SK-N-SH treated with all-trans-retinoic acid at 6 μM for 48 hours (cell line): ENCODE results near the gene PRKCZ.

ENCODE experiments used
- ATAC-seq: fragments of 200-7000 bp; cut with Tn5 transposase; 3 replicates; pipeline ENCODE4 v1.9.1; 2020; ENCODE audit warnings: mild to moderate bottlenecking, moderate library complexity
- ARNTL ChIP-seq: fragments of 450-650 bp; formaldehyde crosslinking; IDR thresholded peaks from 2 replicates; pipeline ENCODE4 v1.5.0; 2020; ENCODE audit warnings: low read depth, mild to moderate bottlenecking, moderate library complexity, borderline replicate concordance
- BACH2 ChIP-seq: fragments of 250-450 bp; sonication (Bioruptor Pico); IDR thresholded peaks from 2 replicates; pipeline ENCODE4 v1.9.0; 2021; ENCODE audit warnings: mild to moderate bottlenecking, borderline replicate concordance
- CREB5 ChIP-seq: fragments of 250-450 bp; sonication (Bioruptor Pico); IDR thresholded peaks from 2 replicates; pipeline ENCODE4 v1.5.1; 2020; ENCODE audit warnings: low read depth, mild to moderate bottlenecking, moderate library complexity
- CSDC2 ChIP-seq: fragments of 250-450 bp; sonication (Bioruptor Pico); IDR thresholded peaks from 2 replicates; pipeline ENCODE4 v1.5.0; 2020; ENCODE audit warnings: mild to moderate bottlenecking, moderate library complexity
- CSRNP3 ChIP-seq: fragments of 250-450 bp; sonication (Bioruptor Pico); IDR thresholded peaks from 2 replicates; pipeline ENCODE4 v1.5.1; 2021; ENCODE audit warnings: mild to moderate bottlenecking, moderate library complexity
- ESRRG ChIP-seq: fragments of 250-450 bp; sonication (Bioruptor Pico); IDR thresholded peaks from 2 replicates; pipeline ENCODE4 v1.6.1; 2021; ENCODE audit warnings: mild to moderate bottlenecking
- GLIS3 ChIP-seq: fragments of 250-450 bp; sonication (Bioruptor Pico); IDR thresholded peaks from 2 replicates; pipeline ENCODE4 v1.5.0; 2020; ENCODE audit warnings: mild to moderate bottlenecking, moderate library complexity
- OSR1 ChIP-seq: fragments of 250-450 bp; sonication (Bioruptor Pico); IDR thresholded peaks from 2 replicates; pipeline ENCODE4 v1.8.0; 2022; ENCODE audit warnings: moderate library complexity, mild to moderate bottlenecking, inconsistent platforms
- PATZ1 ChIP-seq: fragments of 250-450 bp; sonication (Bioruptor Pico); IDR thresholded peaks from 2 replicates; pipeline ENCODE4 v1.8.0; 2020; ENCODE audit warnings: mild to moderate bottlenecking, moderate library complexity, borderline replicate concordance
- POU6F1 ChIP-seq: fragments of 250-450 bp; sonication (Bioruptor Pico); IDR thresholded peaks from 2 replicates; pipeline ENCODE4 v1.8.0; 2021; ENCODE audit warnings: low read depth, mild to moderate bottlenecking, moderate library complexity, borderline replicate concordance
- PPARA ChIP-seq: fragments of 250-450 bp; sonication (Bioruptor Pico); IDR thresholded peaks from 2 replicates; pipeline ENCODE4 v1.5.0; 2020; ENCODE audit warnings: mild to moderate bottlenecking, borderline replicate concordance
- RARB ChIP-seq: fragments of 250-450 bp; sonication (Bioruptor Pico); IDR thresholded peaks from 2 replicates; pipeline ENCODE4 v1.8.0; 2021; ENCODE audit warnings: mild to moderate bottlenecking, moderate library complexity
- SNAI2 ChIP-seq: fragments of 250-450 bp; sonication (Bioruptor Pico); IDR thresholded peaks from 2 replicates; pipeline ENCODE4 v1.5.0; 2020; ENCODE audit warnings: mild to moderate bottlenecking, moderate library complexity
- TCF4 ChIP-seq: fragments of 250-450 bp; sonication (Bioruptor Pico); IDR thresholded peaks from 2 replicates; pipeline ENCODE4 v1.8.0; 2021; ENCODE audit warnings: mild to moderate bottlenecking, moderate library complexity, borderline replicate concordance
- TOX ChIP-seq: fragments of 250-450 bp; sonication (Bioruptor Pico); IDR thresholded peaks from 2 replicates; pipeline ENCODE4 v1.8.0; 2021; ENCODE audit warnings: mild to moderate bottlenecking, moderate library complexity, borderline replicate concordance
- TSHZ2 ChIP-seq: fragments of 250-450 bp; sonication (Bioruptor Pico); IDR thresholded peaks from 2 replicates; pipeline ENCODE4 v1.5.0; 2020; ENCODE audit warnings: mild to moderate bottlenecking, moderate library complexity
- ZC3H10 ChIP-seq: fragments of 250-450 bp; sonication (Bioruptor Pico); IDR thresholded peaks from 2 replicates; pipeline ENCODE4 v1.5.1; 2021; ENCODE audit warnings: mild to moderate bottlenecking, moderate library complexity
- ZFP3 ChIP-seq: fragments of 250-450 bp; sonication (Bioruptor Pico); IDR thresholded peaks from 2 replicates; pipeline ENCODE4 v1.5.0; 2020; ENCODE audit warnings: mild to moderate bottlenecking, moderate library complexity
- ZFP30 ChIP-seq: fragments of 450-650 bp; formaldehyde crosslinking; IDR thresholded peaks from 2 replicates; pipeline ENCODE4 v1.5.0; 2022; ENCODE audit warnings: mild to moderate bottlenecking, moderate library complexity
- ZNF565 ChIP-seq: fragments of 450-650 bp; formaldehyde crosslinking; conservative IDR thresholded peaks from 2 replicates; pipeline ENCODE4 v1.5.0; 2020; ENCODE audit warnings: low read depth, mild to moderate bottlenecking, moderate library complexity
- ZNF70 ChIP-seq: fragments of 450-650 bp; formaldehyde crosslinking; IDR thresholded peaks from 2 replicates; pipeline ENCODE4 v1.5.0; 2020; ENCODE audit warnings: mild to moderate bottlenecking, moderate library complexity
- ZNF8 ChIP-seq: fragments of 450-650 bp; formaldehyde crosslinking; IDR thresholded peaks from 2 replicates; pipeline ENCODE4 v1.5.0; 2020; ENCODE audit warnings: mild to moderate bottlenecking, moderate library complexity

Gene PRKCZ

GRCh38 chr1:2095981-2096736 is 45.9 kb downstream of the PRKCZ start (continued):
- TF ChIP-seq ARNTL = no peak
- TF ChIP-seq TOX (CRISPR knock-in tag) = no peak
- no peak for TF ChIP-seq ZC3H10 (CRISPR knock-in tag)
- TF ChIP-seq ZNF70 (CRISPR knock-in tag) = no peak

- no peak for ATAC-seq
- TF ChIP-seq ZNF8 (no peak), POU6F1 (CRISPR knock-in tag) (no peak), ZNF70 (CRISPR knock-in tag) (no peak), TCF4 (CRISPR knock-in tag) (no peak), ZFP30 (CRISPR knock-in tag) (no peak), OSR1 (CRISPR knock-in tag) (no peak), PATZ1 (CRISPR knock-in tag) (no peak), GLIS3 (CRISPR knock-in tag) (no peak), ZNF565 (CRISPR knock-in tag) (no peak), CSDC2 (CRISPR knock-in tag) (no peak), RARB (CRISPR knock-in tag) (no peak), TOX (CRISPR knock-in tag) (no peak), BACH2 (CRISPR knock-in tag) (no peak), ZC3H10 (CRISPR knock-in tag) (no peak), SNAI2 (no peak), ZFP3 (CRISPR knock-in tag) (no peak), ESRRG (no peak), CREB5 (CRISPR knock-in tag) (no peak), ARNTL (no peak)
Measured at GRCh38 chr1:2097386-2098300, 47.4 kb downstream of the PRKCZ start.

GRCh38 chr1:2098301-2098698 is 48.1 kb downstream of the PRKCZ start:
- ATAC-seq = no peak
- no peak for TF ChIP-seq GLIS3 (CRISPR knock-in tag)
- no peak for TF ChIP-seq TOX (CRISPR knock-in tag)
- no peak for TF ChIP-seq ZFP30 (CRISPR knock-in tag)
- no peak for TF ChIP-seq ZNF70 (CRISPR knock-in tag)
- TF ChIP-seq PPARA (CRISPR knock-in tag) = no peak
- no peak for TF ChIP-seq ESRRG
- TF ChIP-seq CSDC2 (CRISPR knock-in tag) = no peak
- TF ChIP-seq OSR1 (CRISPR knock-in tag) = no peak
- TF ChIP-seq TSHZ2 (CRISPR knock-in tag) = no peak
- TF ChIP-seq CSRNP3 (CRISPR knock-in tag) = no peak
- no peak for TF ChIP-seq RARB (CRISPR knock-in tag)
- no peak for TF ChIP-seq ARNTL
- no peak for TF ChIP-seq POU6F1 (CRISPR knock-in tag)
- no peak for TF ChIP-seq SNAI2
- TF ChIP-seq PATZ1 (CRISPR knock-in tag) = no peak
- TF ChIP-seq BACH2 (CRISPR knock-in tag) = no peak
- no peak for TF ChIP-seq ZC3H10 (CRISPR knock-in tag)
